ENCODE data around the gene LAMC3.

Gene LAMC3

GRCh38 chr9:130996205-130996604, 12.8 kb upstream of the LAMC3 start:
- Histone ChIP-seq H3K36me3 (ENCODE audit: control insufficient read depth, insufficient read depth, low read length) (no peaks in the 10 kb centered on the region), H2BK15ac (replicated peaks; ENCODE audit: low read depth) (no peak overlapping the region), H3K27me3 (ENCODE audit: insufficient read depth, low read length, poor library complexity) (no peaks in the 10 kb centered on the region), H2BK5ac (ENCODE audit: low read length) (peak overlapping the region; percentile 28), H2AK5ac (ENCODE audit: low read length) (peak overlapping the region; percentile 22), H4K5ac (ENCODE audit: low read length) (no peak overlapping the region), H3K79me2 (ENCODE audit: control insufficient read depth, insufficient read depth, low read length) (no peaks in the 10 kb centered on the region), H3K4me3 (ENCODE audit: low read length) (no peak overlapping the region), H3K79me1 (ENCODE audit: low read length) (no peaks in the 10 kb centered on the region), H3K4ac (ENCODE audit: low read depth, low read length) (no peak overlapping the region), H4K8ac (ENCODE audit: low read depth, low read length) (no peak overlapping the region), H3K4me1 (ENCODE audit: control insufficient read depth, low read depth, low read length) (peaks cover 8% of the 10 kb centered on the region), H3K18ac (ENCODE audit: low read length) (no peak overlapping the region), H3K56ac (ENCODE audit: low read length) (peak overlapping the region; percentile 70), H3K27ac (ENCODE audit: low read depth, low read length) (no peak overlapping the region), H3K9ac (ENCODE audit: low read length) (no peak overlapping the region), H2BK120ac (ENCODE audit: low read depth, low read length) (no peak overlapping the region), H3K4me2 (ENCODE audit: low read length) (no peak overlapping the region), H3K23ac (ENCODE audit: low read length) (no peak overlapping the region)
- no peak for DNase-seq
- no CpG with 5 or more reads among the region's 8 CpGs for WGBS (ENCODE audit: extremely low coverage, insufficient coverage, low lambda C conversion rate)

GRCh38 chr9:130996676-130997394, 12.1 kb upstream of the LAMC3 start:
- DNase-seq: no peak
- no peak overlapping the region for H2BK15ac ChIP-seq (replicated peaks; ENCODE audit: low read depth)

DNA sequence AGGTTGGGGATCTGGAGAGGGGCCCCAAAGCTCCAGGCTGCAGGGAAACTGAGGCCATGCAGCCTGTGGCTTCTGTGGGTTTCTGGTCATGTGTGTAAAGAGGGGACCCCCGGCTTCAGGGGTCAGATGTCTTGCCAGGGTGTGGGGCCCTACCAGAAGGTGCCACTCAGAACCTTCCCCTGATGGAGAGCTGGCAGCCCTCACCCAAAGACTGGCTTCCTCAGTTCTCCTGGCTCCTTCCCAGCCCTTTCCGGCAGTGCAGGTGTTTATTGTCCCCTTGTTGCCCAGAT, 11.6 kb upstream of the LAMC3 start:
- H3K4me3 ChIP-seq (ENCODE audit: low read length): no peak overlapping the region
- no peak overlapping the region for H2BK5ac ChIP-seq (ENCODE audit: low read length)
- H3K4me1 ChIP-seq (ENCODE audit: control insufficient read depth, low read depth, low read length): peaks cover 8% of the 10 kb centered on the region
- H2AK5ac ChIP-seq (ENCODE audit: low read length): no peak overlapping the region
- H3K79me2 ChIP-seq (ENCODE audit: control insufficient read depth, insufficient read depth, low read length): no peaks in the 10 kb centered on the region
- H4K5ac ChIP-seq (ENCODE audit: low read length): no peak overlapping the region
- no peak overlapping the region for H2BK120ac ChIP-seq (ENCODE audit: low read depth, low read length)
- no peak overlapping the region for H3K18ac ChIP-seq (ENCODE audit: low read length)
- H3K36me3 ChIP-seq (ENCODE audit: control insufficient read depth, insufficient read depth, low read length): no peaks in the 10 kb centered on the region
- H2BK15ac ChIP-seq (replicated peaks; ENCODE audit: low read depth): no peak overlapping the region
- H3K9ac ChIP-seq (ENCODE audit: low read length): no peak overlapping the region
- no peak overlapping the region for H4K8ac ChIP-seq (ENCODE audit: low read depth, low read length)
- no peaks in the 10 kb centered on the region for H3K79me1 ChIP-seq (ENCODE audit: low read length)
- H3K27me3 ChIP-seq (ENCODE audit: insufficient read depth, low read length, poor library complexity): no peaks in the 10 kb centered on the region
- WGBS (ENCODE audit: extremely low coverage, insufficient coverage, low lambda C conversion rate): no CpG with 5 or more reads among the region's 2 CpGs
- H3K56ac ChIP-seq (ENCODE audit: low read length): no peak overlapping the region
- no peak overlapping the region for H3K23ac ChIP-seq (ENCODE audit: low read length)
- no peak overlapping the region for H3K27ac ChIP-seq (ENCODE audit: low read depth, low read length)
- no peak overlapping the region for H3K4me2 ChIP-seq (ENCODE audit: low read length)
- no peak overlapping the region for H3K4ac ChIP-seq (ENCODE audit: low read depth, low read length)
- no peak for DNase-seq

More at GRCh38 chr9:130996676-130997394, 12.1 kb upstream of the LAMC3 start:
- peaks cover 8% of the 10 kb centered on the region for H3K4me1 ChIP-seq (ENCODE audit: control insufficient read depth, low read depth, low read length)
- no peaks in the 10 kb centered on the region for H3K79me1 ChIP-seq (ENCODE audit: low read length)
- no peak overlapping the region for H2BK5ac ChIP-seq (ENCODE audit: low read length)
- no peak overlapping the region for H3K27ac ChIP-seq (ENCODE audit: low read depth, low read length)
- no CpG with 5 or more reads among the region's 14 CpGs for WGBS (ENCODE audit: extremely low coverage, insufficient coverage, low lambda C conversion rate)
- no peak overlapping the region for H3K56ac ChIP-seq (ENCODE audit: low read length)
- H3K23ac ChIP-seq (ENCODE audit: low read length): no peak overlapping the region
- H3K9ac ChIP-seq (ENCODE audit: low read length): no peak overlapping the region
- no peak overlapping the region for H2AK5ac ChIP-seq (ENCODE audit: low read length)
- no peak overlapping the region for H3K4me3 ChIP-seq (ENCODE audit: low read length)
- no peaks in the 10 kb centered on the region for H3K27me3 ChIP-seq (ENCODE audit: insufficient read depth, low read length, poor library complexity)
- no peak overlapping the region for H3K18ac ChIP-seq (ENCODE audit: low read length)
- H2BK120ac ChIP-seq (ENCODE audit: low read depth, low read length): no peak overlapping the region
- no peaks in the 10 kb centered on the region for H3K36me3 ChIP-seq (ENCODE audit: control insufficient read depth, insufficient read depth, low read length)
- no peak overlapping the region for H3K4ac ChIP-seq (ENCODE audit: low read depth, low read length)
- no peaks in the 10 kb centered on the region for H3K79me2 ChIP-seq (ENCODE audit: control insufficient read depth, insufficient read depth, low read length)
- H3K4me2 ChIP-seq (ENCODE audit: low read length): no peak overlapping the region
- H4K8ac ChIP-seq (ENCODE audit: low read depth, low read length): no peak overlapping the region
- H4K5ac ChIP-seq (ENCODE audit: low read length): no peak overlapping the region

GRCh38 chr9:130997925-130998596, 10.9 kb upstream of the LAMC3 start:
- no CpG with 5 or more reads among the region's 28 CpGs for WGBS (ENCODE audit: extremely low coverage, insufficient coverage, low lambda C conversion rate)
- H2AK5ac ChIP-seq (ENCODE audit: low read length): no peak overlapping the region

GRCh38 chr9:130998597-130999244, 10.3 kb upstream of the LAMC3 start:
- H2BK120ac ChIP-seq (ENCODE audit: low read depth, low read length): no peak overlapping the region
- no peak overlapping the region for H3K4me2 ChIP-seq (ENCODE audit: low read length)
- no peaks in the 10 kb centered on the region for H3K36me3 ChIP-seq (ENCODE audit: control insufficient read depth, insufficient read depth, low read length)
- H3K4me3 ChIP-seq (ENCODE audit: low read length): no peak overlapping the region
- no CpG with 5 or more reads among the region's 22 CpGs for WGBS (ENCODE audit: extremely low coverage, insufficient coverage, low lambda C conversion rate)
- no peak overlapping the region for H3K23ac ChIP-seq (ENCODE audit: low read length)
- no peak overlapping the region for H3K27ac ChIP-seq (ENCODE audit: low read depth, low read length)
- no peak overlapping the region for H3K9ac ChIP-seq (ENCODE audit: low read length)
- peak overlapping the region; percentile 38 for H3K56ac ChIP-seq (ENCODE audit: low read length)
- H2BK15ac ChIP-seq (replicated peaks; ENCODE audit: low read depth): no peak overlapping the region
- no peak for DNase-seq
- H3K79me2 ChIP-seq (ENCODE audit: control insufficient read depth, insufficient read depth, low read length): no peaks in the 10 kb centered on the region
- no peak overlapping the region for H2AK5ac ChIP-seq (ENCODE audit: low read length)
- no peak overlapping the region for H3K18ac ChIP-seq (ENCODE audit: low read length)
- no peaks in the 10 kb centered on the region for H3K79me1 ChIP-seq (ENCODE audit: low read length)
- peaks cover 8% of the 10 kb centered on the region for H3K4me1 ChIP-seq (ENCODE audit: control insufficient read depth, low read depth, low read length)
- H4K8ac ChIP-seq (ENCODE audit: low read depth, low read length): no peak overlapping the region
- no peak overlapping the region for H3K4ac ChIP-seq (ENCODE audit: low read depth, low read length)
- H4K5ac ChIP-seq (ENCODE audit: low read length): no peak overlapping the region
- H2BK5ac ChIP-seq (ENCODE audit: low read length): no peak overlapping the region
- no peaks in the 10 kb centered on the region for H3K27me3 ChIP-seq (ENCODE audit: insufficient read depth, low read length, poor library complexity)

More at GRCh38 chr9:130997925-130998596, 10.9 kb upstream of the LAMC3 start:
- peak; percentile 91 for DNase-seq
- H4K5ac ChIP-seq (ENCODE audit: low read length): no peak overlapping the region
- H3K36me3 ChIP-seq (ENCODE audit: control insufficient read depth, insufficient read depth, low read length): no peaks in the 10 kb centered on the region
- no peaks in the 10 kb centered on the region for H3K27me3 ChIP-seq (ENCODE audit: insufficient read depth, low read length, poor library complexity)
- no peak overlapping the region for H3K18ac ChIP-seq (ENCODE audit: low read length)
- H3K4me3 ChIP-seq (ENCODE audit: low read length): no peak overlapping the region
- H3K4me1 ChIP-seq (ENCODE audit: control insufficient read depth, low read depth, low read length): peaks cover 8% of the 10 kb centered on the region
- no peak overlapping the region for H3K4ac ChIP-seq (ENCODE audit: low read depth, low read length)
- H3K27ac ChIP-seq (ENCODE audit: low read depth, low read length): no peak overlapping the region
- no peak overlapping the region for H3K4me2 ChIP-seq (ENCODE audit: low read length)
- no peak overlapping the region for H3K9ac ChIP-seq (ENCODE audit: low read length)
- H4K8ac ChIP-seq (ENCODE audit: low read depth, low read length): no peak overlapping the region
- no peak overlapping the region for H2BK120ac ChIP-seq (ENCODE audit: low read depth, low read length)
- H3K23ac ChIP-seq (ENCODE audit: low read length): no peak overlapping the region
- no peaks in the 10 kb centered on the region for H3K79me2 ChIP-seq (ENCODE audit: control insufficient read depth, insufficient read depth, low read length)
- H2BK15ac ChIP-seq (replicated peaks; ENCODE audit: low read depth): no peak overlapping the region
- no peak overlapping the region for H2BK5ac ChIP-seq (ENCODE audit: low read length)
- no peak overlapping the region for H3K56ac ChIP-seq (ENCODE audit: low read length)
- H3K79me1 ChIP-seq (ENCODE audit: low read length): no peaks in the 10 kb centered on the region
